Effector memory CD4-positive, alpha-beta T cell (primary cell): ENCODE results near the gene CDH12.

Experiments
- DNase-seq, 3 donors: peaks; one replicate each; pipeline ENCODE4 v3.0.0-alpha.2; 2020
- H3K27ac ChIP-seq: 2 replicates; pipeline ENCODE4 v1.7.0; 2013; ENCODE audit warnings: mild to moderate bottlenecking, low read length, moderate library complexity; ENCODE audit not compliant: insufficient read depth, poor library complexity, severe bottlenecking
- H3K27me3 ChIP-seq: replicated peaks from 2 replicates; pipeline ENCODE4 v1.7.0; 2013; ENCODE audit warnings: mild to moderate bottlenecking, low read length; ENCODE audit not compliant: insufficient read depth, control insufficient read depth, poor library complexity, severe bottlenecking
- H3K36me3 ChIP-seq: 2 replicates; pipeline ENCODE4 v1.7.0; 2013; ENCODE audit warnings: mild to moderate bottlenecking, low read length, moderate library complexity; ENCODE audit not compliant: control insufficient read depth, insufficient read depth
- H3K4me1 ChIP-seq: 2 replicates; pipeline ENCODE4 v1.7.0; 2013; ENCODE audit warnings: low read length, mild to moderate bottlenecking; ENCODE audit not compliant: control insufficient read depth, insufficient read depth, poor library complexity, severe bottlenecking
- H3K4me3 ChIP-seq: 2 replicates; pipeline ENCODE4 v1.7.0; 2013; ENCODE audit warnings: low read length, low read depth, mild to moderate bottlenecking; ENCODE audit not compliant: insufficient read depth, poor library complexity, severe bottlenecking
- H3K9me3 ChIP-seq: 2 replicates; pipeline ENCODE4 v1.7.0; 2013; ENCODE audit warnings: mild to moderate bottlenecking, low read length, moderate library complexity; ENCODE audit not compliant: control insufficient read depth

The CDH12 gene

GRCh38 chr5:22722056-22722455, 131.1 kb downstream of the CDH12 start:
- no peak overlapping the region for H3K4me3 ChIP-seq
- DNase-seq = no peak
- no peaks in the 10 kb centered on the region for H3K27me3 ChIP-seq
- no peak overlapping the region for H3K27ac ChIP-seq
- no peaks in the 10 kb centered on the region for H3K36me3 ChIP-seq
- H3K9me3 ChIP-seq = no peaks in the 10 kb centered on the region
- no peaks in the 10 kb centered on the region for H3K4me1 ChIP-seq

DNA sequence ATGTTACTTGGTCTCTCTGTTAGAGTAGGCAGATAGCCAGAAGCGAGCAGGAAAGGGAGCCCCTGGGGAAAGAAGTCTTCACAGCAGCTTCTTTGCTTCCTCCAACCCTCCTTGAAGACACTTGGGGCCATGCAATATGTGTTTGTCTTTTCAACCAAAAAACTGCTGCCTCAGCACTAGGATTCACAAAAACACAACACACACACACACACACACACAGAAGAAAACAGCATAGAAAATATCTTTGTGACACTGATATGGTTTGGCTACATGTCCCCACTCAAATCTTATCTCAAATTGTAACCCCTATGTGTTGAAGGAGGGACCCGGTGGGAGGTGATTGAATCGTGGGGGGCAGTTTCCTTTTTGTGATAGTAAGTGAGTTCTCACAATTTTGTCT, 133.3 kb downstream of the CDH12 start:
- H3K27ac ChIP-seq = no peak overlapping the region
- H3K9me3 ChIP-seq = no peaks in the 10 kb centered on the region
- no peaks in the 10 kb centered on the region for H3K36me3 ChIP-seq
- H3K27me3 ChIP-seq = no peaks in the 10 kb centered on the region
- H3K4me3 ChIP-seq = no peak overlapping the region
- DNase-seq = no peak
- H3K4me1 ChIP-seq = no peaks in the 10 kb centered on the region

GRCh38 chr5:22710660-22711059, 142.5 kb downstream of the CDH12 start:
- Histone ChIP-seq H3K27me3 (no peaks in the 10 kb centered on the region), H3K36me3 (no peaks in the 10 kb centered on the region)

DNA sequence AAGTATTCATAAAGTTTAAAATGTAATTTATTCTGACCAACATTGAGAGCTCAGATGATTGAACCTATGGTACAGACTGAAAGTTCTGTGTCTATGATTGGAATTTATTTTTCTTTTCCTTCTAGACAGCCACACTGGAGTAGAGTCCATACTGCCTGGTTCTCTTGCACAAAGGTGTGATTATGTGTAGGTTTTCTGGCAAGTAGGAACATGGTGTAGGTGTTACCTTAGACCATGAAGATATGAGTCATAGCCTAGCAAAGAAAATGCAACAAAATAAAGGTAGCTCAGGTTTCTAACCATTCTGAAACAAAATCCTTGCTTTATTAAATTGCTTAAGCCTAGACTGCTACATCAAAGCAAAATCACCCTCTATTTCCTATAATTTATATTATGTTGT, 143.4 kb downstream of the CDH12 start:
- no peak overlapping the region for H3K27ac ChIP-seq
- DNase-seq = no peak
- no peaks in the 10 kb centered on the region for H3K36me3 ChIP-seq
- H3K9me3 ChIP-seq = no peaks in the 10 kb centered on the region
- no peaks in the 10 kb centered on the region for H3K4me1 ChIP-seq
- H3K4me3 ChIP-seq = no peak overlapping the region
- H3K27me3 ChIP-seq = no peaks in the 10 kb centered on the region

More at GRCh38 chr5:22710660-22711059, 142.5 kb downstream of the CDH12 start:
- H3K9me3 ChIP-seq = no peaks in the 10 kb centered on the region
- H3K27ac ChIP-seq = no peak overlapping the region
- H3K4me1 ChIP-seq = no peaks in the 10 kb centered on the region
- no peak for DNase-seq
- no peak overlapping the region for H3K4me3 ChIP-seq

DNA sequence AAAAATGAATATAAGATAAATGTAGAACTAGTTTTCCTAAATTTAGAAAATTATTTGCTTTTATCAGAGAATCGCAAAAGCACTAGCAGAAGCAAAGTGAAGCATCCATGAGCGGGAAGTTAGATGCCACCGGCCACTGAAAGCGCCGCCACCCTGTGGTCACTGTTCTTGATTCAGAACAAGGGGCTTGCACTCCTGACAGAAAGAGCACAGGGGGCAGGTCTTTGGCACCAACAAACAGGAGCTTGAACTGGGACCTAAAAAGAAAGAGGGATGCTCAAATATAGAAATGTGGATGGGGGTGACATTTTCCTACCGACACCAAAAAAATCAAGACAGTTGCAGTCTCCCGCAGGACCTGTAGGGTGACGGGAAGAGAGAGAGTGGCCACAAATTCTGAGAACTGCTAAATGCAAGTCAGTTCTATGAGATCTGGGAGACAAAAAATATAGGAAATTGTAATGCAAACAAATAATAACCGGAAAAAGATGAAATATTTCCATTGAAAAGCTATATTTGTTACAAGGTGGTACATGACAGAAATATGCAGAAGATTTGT, 144.3 kb downstream of the CDH12 start:
- no peaks in the 10 kb centered on the region for H3K27me3 ChIP-seq
- no peak for DNase-seq
- no peak overlapping the region for H3K27ac ChIP-seq
- no peaks in the 10 kb centered on the region for H3K36me3 ChIP-seq
- H3K4me3 ChIP-seq = no peak overlapping the region
- no peaks in the 10 kb centered on the region for H3K9me3 ChIP-seq
- H3K4me1 ChIP-seq = no peaks in the 10 kb centered on the region

GRCh38 chr5:22706901-22707300, 146.2 kb downstream of the CDH12 start:
- Histone ChIP-seq H3K9me3 (no peaks in the 10 kb centered on the region), H3K4me1 (no peaks in the 10 kb centered on the region), H3K27ac (no peak overlapping the region), H3K4me3 (no peak overlapping the region), H3K27me3 (no peaks in the 10 kb centered on the region), H3K36me3 (no peaks in the 10 kb centered on the region)
- no peak for DNase-seq

DNA sequence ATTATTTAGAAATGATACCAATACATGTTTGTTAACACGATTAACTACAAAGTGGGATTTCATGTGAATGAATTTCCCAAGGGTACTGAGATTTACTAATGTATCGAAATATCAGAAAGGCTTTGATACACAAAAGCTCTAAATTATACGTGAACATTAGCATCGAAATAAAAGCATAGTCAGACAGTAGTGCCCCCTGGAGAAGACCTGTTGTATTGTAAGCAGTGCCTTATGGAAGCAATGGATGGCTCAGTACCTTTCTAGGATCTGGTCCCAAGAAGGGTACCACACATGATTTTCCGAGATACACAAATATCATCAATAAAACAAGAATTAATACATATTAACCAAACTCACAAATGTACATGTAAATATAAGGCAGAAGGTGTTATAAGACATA, 153.8 kb downstream of the CDH12 start:
- H3K9me3 ChIP-seq = no peaks in the 10 kb centered on the region
- H3K4me1 ChIP-seq = no peaks in the 10 kb centered on the region
- H3K27ac ChIP-seq = no peak overlapping the region
- no peak overlapping the region for H3K4me3 ChIP-seq
- no peaks in the 10 kb centered on the region for H3K36me3 ChIP-seq
- H3K27me3 ChIP-seq = no peaks in the 10 kb centered on the region
- DNase-seq = no peak

GRCh38 chr5:22693121-22693520, 160.0 kb downstream of the CDH12 start:
- Histone ChIP-seq H3K36me3 (no peaks in the 10 kb centered on the region), H3K27me3 (no peaks in the 10 kb centered on the region), H3K4me1 (no peaks in the 10 kb centered on the region), H3K27ac (no peak overlapping the region), H3K4me3 (no peak overlapping the region), H3K9me3 (no peaks in the 10 kb centered on the region)
- DNase-seq = no peak

DNA sequence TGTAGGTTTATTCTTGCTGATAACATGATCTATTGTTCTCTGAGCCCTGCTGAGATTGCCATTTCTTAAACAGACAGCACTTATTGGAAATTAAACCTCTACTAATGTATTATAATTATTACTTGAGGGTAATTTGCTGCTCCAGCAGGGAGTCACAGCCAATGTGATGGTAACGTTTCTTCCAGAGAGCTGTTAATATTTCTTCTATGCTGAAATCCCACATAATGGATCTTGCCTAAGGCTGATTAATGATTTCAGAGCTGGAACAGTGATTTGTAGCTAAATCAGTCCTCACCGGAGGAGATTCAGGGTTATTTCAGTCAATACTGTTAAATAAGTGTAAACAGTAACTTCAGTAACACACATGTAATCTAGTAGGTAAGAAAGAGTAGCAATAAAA, 170.1 kb downstream of the CDH12 start:
- DNase-seq = no peak

DNA sequence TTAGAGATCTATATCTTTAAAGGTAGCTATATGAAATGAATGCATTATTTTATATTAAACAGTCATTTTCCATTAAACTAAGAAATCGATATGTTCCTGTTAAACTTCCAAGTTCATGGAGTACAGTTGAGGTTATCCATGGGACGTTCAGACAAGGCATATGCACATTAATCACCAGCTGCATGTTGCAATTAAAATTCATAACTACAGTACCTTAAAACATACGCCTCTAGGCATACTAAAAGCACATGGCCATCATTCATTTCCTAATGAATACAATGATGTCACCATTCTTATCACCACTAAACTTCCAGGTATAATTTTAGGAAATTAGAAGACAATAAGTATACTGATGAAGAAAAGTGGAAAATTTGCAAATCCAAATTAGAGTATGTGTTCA, 174.3 kb downstream of the CDH12 start:
- Histone ChIP-seq H3K27ac (no peak overlapping the region), H3K9me3 (no peaks in the 10 kb centered on the region), H3K27me3 (no peaks in the 10 kb centered on the region), H3K36me3 (no peaks in the 10 kb centered on the region), H3K4me1 (no peaks in the 10 kb centered on the region), H3K4me3 (no peak overlapping the region)
- DNase-seq = no peak

More for the DNA sequence above, 170.1 kb downstream of the CDH12 start:
- no peaks in the 10 kb centered on the region for H3K27me3 ChIP-seq
- H3K27ac ChIP-seq = no peak overlapping the region
- no peaks in the 10 kb centered on the region for H3K36me3 ChIP-seq
- no peaks in the 10 kb centered on the region for H3K9me3 ChIP-seq
- H3K4me3 ChIP-seq = no peak overlapping the region
- no peaks in the 10 kb centered on the region for H3K4me1 ChIP-seq
